AG04450 (cell line): ENCODE data around the gene DICER1. TPM values are rescaled to one million over a fixed set of nuclear protein-coding genes. Genes with fewer than 3 reads are reported as not detected.

ENCODE experiments used
- CTCF ChIA-PET: fragments of 300-600, 350-600 bp; formaldehyde crosslinking; extraction: SDS; loops from one replicate; lab custom pipeline; 2022; ENCODE audit warnings: antibody characterized with exemption, inconsistent platforms; lab: Charles Lee
- POLR2A ChIA-PET: fragments of 350-600 bp; formaldehyde crosslinking; extraction: SDS; loops from one replicate; lab custom pipeline; 2021; ENCODE audit warnings: antibody characterized with exemption, inconsistent platforms; lab: Yijun Ruan, JAX
- DNase-seq: peaks from one replicate; pipeline ENCODE4 v3.0.0-alpha.2; 2011; ENCODE audit warnings: low read depth, low spot score
- H3K27ac ChIP-seq: one replicate; pipeline ENCODE4 v1.5.1; 2012; ENCODE audit warnings: low read depth, low read length, control low read depth
- H3K27me3 ChIP-seq: one replicate; pipeline ENCODE4 v1.6.0; 2012; ENCODE audit warnings: low read length; ENCODE audit not compliant: control insufficient read depth, insufficient read depth
- H3K4me3 ChIP-seq: 2 replicates; pipeline ENCODE4 v1.5.1; 2011; ENCODE audit warnings: mild to moderate bottlenecking, low read depth, low read length, control low read depth
- H3K9me3 ChIP-seq: 2 replicates; pipeline ENCODE4 v1.5.1; 2012; ENCODE audit warnings: low read length; ENCODE audit not compliant: control insufficient read depth, insufficient read depth
- polyA plus RNA-seq: library from polyadenylated mRNA; depleted of rRNA; stranded (reverse); fragments of >200 nt; gene quantifications from 2 replicates; pipeline ENCODE4 v1.2.3, GENCODE V29; 2011
- TF ChIP-seq, protein P1 (sequence below): IDR thresholded peaks from 2 replicates; pipeline ENCODE4 v1.5.1; 2011; ENCODE audit warnings: low read depth, low read length, control low read depth, inconsistent platforms

The DICER1 gene
- polyA plus RNA-seq, 1 experiment = 25.1 TPM

- H3K27ac ChIP-seq = no peak overlapping the region
- H3K4me3 ChIP-seq = no peak overlapping the region
- ChIA-PET CTCF (no interaction called here), POLR2A (no interaction called here)
- peaks cover 4% of the 10 kb centered on the region for H3K27me3 ChIP-seq
- no peak for DNase-seq
- TF ChIP-seq, protein P1, sequence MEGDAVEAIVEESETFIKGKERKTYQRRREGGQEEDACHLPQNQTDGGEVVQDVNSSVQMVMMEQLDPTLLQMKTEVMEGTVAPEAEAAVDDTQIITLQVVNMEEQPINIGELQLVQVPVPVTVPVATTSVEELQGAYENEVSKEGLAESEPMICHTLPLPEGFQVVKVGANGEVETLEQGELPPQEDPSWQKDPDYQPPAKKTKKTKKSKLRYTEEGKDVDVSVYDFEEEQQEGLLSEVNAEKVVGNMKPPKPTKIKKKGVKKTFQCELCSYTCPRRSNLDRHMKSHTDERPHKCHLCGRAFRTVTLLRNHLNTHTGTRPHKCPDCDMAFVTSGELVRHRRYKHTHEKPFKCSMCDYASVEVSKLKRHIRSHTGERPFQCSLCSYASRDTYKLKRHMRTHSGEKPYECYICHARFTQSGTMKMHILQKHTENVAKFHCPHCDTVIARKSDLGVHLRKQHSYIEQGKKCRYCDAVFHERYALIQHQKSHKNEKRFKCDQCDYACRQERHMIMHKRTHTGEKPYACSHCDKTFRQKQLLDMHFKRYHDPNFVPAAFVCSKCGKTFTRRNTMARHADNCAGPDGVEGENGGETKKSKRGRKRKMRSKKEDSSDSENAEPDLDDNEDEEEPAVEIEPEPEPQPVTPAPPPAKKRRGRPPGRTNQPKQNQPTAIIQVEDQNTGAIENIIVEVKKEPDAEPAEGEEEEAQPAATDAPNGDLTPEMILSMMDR = no peak
- H3K9me3 ChIP-seq = peaks cover 4% of the 10 kb centered on the region; the same call in 1 of the 2 replicates
Observed at GRCh38 chr14:95044463-95045105, 112.7 kb downstream of the DICER1 start.

DNA sequence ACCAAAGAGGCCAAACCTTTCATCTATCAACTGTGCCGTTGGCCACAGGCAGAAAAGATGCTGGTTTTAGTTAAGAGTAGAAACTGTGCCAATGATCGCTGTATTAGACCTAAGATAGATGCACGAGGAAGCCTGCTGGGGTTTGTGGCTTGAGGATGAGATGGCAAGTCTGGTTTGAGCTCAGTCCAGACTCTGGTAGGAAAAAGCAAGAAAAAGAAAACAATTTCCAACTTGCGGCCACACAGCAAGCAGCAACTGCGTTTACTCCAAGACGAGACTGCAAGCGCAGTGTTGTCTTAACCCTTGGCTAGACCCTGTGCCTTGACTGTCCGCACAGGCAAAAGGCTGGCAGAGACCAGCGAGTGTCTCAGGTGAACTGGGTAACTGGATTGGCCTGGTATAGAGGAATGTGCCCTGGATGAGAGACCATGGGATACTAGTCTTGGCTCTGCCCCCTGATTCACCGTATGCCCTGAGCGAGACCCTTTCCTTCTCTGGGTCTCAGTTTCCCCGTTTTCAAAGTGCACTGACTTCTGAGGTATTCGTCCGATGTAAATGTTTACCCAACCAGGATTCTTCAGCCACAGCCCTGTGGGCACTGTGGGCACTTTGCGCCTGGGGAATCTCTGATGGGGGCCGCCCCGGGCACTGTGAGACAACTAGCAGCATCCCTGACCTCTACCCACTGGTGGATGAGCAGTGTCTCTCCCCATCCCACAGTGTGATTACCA is 113.4 kb downstream of the DICER1 start:
- Histone ChIP-seq H3K9me3 (peaks cover 4% of the 10 kb centered on the region; the same call in 1 of the 2 replicates), H3K4me3 (no peak overlapping the region), H3K27me3 (peaks cover 4% of the 10 kb centered on the region), H3K27ac (no peak overlapping the region)
- TF ChIP-seq, protein P1 = no peak
- CTCF ChIA-PET = no interaction called here
- POLR2A ChIA-PET = no interaction called here
- no peak for DNase-seq

- no peak overlapping the region for H3K4me3 ChIP-seq
- peaks cover 4% of the 10 kb centered on the region; the same call in 1 of the 2 replicates for H3K9me3 ChIP-seq
- no peak for DNase-seq
- TF ChIP-seq, protein P1 = no peak
- ChIA-PET CTCF (no interaction called here), POLR2A (no interaction called here)
- H3K27ac ChIP-seq = no peak overlapping the region
- H3K27me3 ChIP-seq = peaks cover 2% of the 10 kb centered on the region
Observed at GRCh38 chr14:95043314-95043713, 114.0 kb downstream of the DICER1 start.

DNA sequence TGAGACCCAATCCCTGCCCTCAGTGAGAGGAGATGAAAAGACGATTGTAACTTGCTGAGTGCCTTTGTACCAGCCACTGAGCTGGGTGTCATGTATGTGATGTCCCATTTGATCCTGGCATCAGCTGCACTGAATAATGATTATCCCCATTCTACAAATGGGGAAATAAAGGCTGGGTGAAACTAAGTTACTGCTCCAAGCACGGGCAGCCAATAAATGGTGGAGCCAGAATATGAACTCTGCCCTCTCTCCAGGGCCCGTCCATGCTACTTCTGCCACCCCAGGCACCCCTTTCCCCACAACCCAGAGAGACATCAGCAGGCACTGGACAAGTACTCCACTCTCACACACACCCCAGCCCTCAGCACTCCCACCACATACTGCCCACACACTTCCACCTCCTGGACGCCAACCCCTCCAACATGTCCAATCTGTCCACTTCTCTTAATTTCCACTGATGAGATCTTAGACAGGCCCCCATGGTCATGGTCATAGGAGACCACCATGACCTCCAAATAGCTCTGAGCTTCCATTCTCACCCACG is 115.8 kb downstream of the DICER1 start:
- CTCF ChIA-PET = no interaction called here
- peaks cover 4% of the 10 kb centered on the region; the same call in 1 of the 2 replicates for H3K9me3 ChIP-seq
- DNase-seq = no peak

More for the DNA sequence above, 115.8 kb downstream of the DICER1 start:
- Histone ChIP-seq H3K27me3 (no peaks in the 10 kb centered on the region), H3K4me3 (no peak overlapping the region), H3K27ac (no peak overlapping the region)
- TF ChIP-seq, protein P1 = no peak
- POLR2A ChIA-PET = interaction anchor here (0.6 kb wide), 1 partner anchor 431 kb away, joined by 6 read pairs; no protein-coding TSS in a partner anchor
